GM21825 (cell line): Measurements from ENCODE around the gene CLDN1.

Source experiments
- ATAC-seq: cut with Tn5 transposase; IDR thresholded peaks from one replicate; pipeline ENCODE4 v1.9.1; 2021; ENCODE audit warnings: mild to moderate bottlenecking, moderate library complexity; ENCODE audit not compliant: unreplicated experiment

CLDN1 gene, protein sequence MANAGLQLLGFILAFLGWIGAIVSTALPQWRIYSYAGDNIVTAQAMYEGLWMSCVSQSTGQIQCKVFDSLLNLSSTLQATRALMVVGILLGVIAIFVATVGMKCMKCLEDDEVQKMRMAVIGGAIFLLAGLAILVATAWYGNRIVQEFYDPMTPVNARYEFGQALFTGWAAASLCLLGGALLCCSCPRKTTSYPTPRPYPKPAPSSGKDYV

GRCh38 chr3:190321789-190322603, at the start of gene CLDN1:
Gene CLDN1, minus strand, starts transcription at chr3:190322446. Its CDS starts 240 bp downstream, at chr3:190322206.
- ATAC-seq, result peak; percentile 93

DNA sequence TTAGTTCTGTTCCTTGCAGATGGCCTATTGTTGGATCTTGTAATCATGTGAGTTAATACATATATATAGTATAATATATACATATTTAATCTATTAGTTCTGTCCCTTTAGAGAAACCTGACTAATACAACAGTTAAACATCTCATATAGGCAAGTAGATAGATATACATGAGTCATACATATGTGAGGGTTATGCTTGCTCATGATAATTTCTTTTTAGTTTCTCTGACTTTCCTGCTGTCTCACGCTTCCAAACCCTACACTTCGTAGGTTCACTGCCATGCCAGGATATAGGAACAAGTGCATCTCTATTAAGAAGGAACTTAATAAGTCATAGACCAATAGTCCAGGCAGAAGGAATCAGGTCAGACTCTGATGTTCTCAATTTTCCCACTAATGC, 48.9 kb upstream of the CLDN1 start:
- ATAC-seq, result no peak

- no peak for ATAC-seq
Measured at GRCh38 chr3:190370369-190370768, 48.1 kb upstream of the CLDN1 start.

DNA sequence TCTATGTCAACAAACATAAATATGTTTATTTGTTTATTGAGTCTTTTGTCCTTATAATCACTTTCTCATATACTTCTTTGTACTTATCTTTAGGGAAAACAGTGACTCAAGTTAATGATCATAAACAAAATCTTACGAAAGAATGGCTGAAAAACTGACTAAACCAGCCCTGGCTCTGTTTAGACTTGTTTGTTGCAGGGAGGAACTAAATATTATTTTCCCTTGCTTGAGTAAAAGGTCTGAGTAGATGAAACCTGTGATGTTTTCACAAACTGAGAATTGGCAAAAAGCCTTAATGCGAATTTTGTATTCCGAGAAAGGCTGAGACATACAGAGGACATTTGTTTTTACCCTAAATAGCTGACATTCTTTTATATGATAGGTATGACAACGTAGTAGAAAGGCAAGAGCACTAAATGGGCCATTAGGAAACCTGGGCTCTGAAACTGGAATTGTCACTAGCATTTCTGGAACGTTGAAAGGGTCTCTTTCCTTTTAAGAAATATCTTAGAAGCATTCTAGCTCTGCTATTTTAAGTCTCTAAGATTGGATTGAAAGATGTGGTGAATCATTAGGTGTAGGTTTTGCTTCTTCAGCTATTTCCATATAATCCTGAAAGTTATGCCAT, 47.5 kb upstream of the CLDN1 start:
- no peak for ATAC-seq

- no peak for ATAC-seq
Measured at GRCh38 chr3:190368881-190369280, 46.6 kb upstream of the CLDN1 start.

DNA sequence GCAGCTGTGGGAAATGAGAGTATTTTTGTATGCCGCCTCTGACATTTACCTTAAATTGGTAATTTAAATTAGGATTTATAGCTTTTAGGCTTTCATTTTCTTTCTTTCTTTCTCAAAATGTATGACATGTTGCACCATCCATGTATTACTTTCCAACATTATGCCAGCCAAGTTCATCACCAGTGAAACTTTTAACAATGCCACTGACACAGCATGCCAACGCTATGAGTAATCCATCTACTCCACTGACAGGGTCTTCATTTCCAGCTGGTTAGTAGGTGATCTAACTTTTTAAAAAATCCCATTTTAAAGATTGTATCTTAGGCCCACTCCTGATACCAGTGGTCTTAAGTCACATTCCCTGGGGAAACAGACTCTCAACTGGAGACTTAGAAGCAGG, 43.9 kb upstream of the CLDN1 start:
- no peak for ATAC-seq

GRCh38 chr3:190362258-190362657, 40.0 kb upstream of the CLDN1 start:
- no peak for ATAC-seq

- no peak for ATAC-seq
Measured at GRCh38 chr3:190361791-190362190, 39.5 kb upstream of the CLDN1 start.

- ATAC-seq, result no peak
Measured at GRCh38 chr3:190360228-190360627, 38.0 kb upstream of the CLDN1 start.

GRCh38 chr3:190359813-190360212, 37.6 kb upstream of the CLDN1 start:
- no peak for ATAC-seq

DNA sequence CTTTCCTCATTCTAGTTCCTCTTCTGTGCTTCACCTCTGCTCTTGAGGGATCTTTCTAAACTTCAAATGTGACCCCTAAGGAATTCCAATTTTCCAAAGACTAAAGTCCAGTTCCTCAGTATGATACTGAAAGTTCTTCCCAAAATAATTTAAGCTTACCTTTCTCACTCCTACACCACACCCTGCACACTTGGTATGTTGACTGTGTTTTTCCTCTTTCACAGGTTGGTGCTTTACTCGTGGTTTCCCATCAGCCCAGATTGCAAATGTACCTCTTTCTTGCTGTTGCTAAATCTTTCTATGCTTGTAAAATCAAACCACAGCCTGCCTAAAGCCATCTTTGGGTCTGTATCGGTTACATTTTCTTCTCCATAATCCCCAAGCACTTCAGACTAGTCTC, 35.2 kb upstream of the CLDN1 start:
- no peak for ATAC-seq

GRCh38 chr3:190356246-190356645, 34.0 kb upstream of the CLDN1 start:
- ATAC-seq, result no peak

GRCh38 chr3:190352861-190353457, 30.7 kb upstream of the CLDN1 start:
- no peak for ATAC-seq

GRCh38 chr3:190346541-190346940, 24.3 kb upstream of the CLDN1 start:
- ATAC-seq, result no peak

DNA sequence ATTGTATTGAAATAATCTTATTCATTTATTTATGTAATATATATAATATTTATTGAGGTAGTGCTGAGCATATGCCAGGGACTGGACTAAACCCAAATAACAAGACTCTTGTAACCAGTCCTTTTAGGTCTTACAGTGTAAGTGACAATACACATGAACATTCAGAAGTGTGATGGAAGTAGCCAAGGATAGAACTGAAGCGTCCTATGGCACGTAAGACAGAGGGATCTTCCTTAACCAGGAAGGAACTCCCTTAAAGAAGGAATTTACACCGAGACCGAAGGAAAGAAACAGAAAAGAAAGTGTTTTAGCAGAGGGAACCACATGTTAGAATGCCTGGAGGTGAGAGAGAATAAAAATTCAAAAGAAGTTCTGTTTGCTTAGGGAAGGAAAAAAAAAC, 23.6 kb upstream of the CLDN1 start:
- no peak for ATAC-seq

- ATAC-seq, result no peak
Measured at GRCh38 chr3:190345027-190345821, 23.0 kb upstream of the CLDN1 start.

DNA sequence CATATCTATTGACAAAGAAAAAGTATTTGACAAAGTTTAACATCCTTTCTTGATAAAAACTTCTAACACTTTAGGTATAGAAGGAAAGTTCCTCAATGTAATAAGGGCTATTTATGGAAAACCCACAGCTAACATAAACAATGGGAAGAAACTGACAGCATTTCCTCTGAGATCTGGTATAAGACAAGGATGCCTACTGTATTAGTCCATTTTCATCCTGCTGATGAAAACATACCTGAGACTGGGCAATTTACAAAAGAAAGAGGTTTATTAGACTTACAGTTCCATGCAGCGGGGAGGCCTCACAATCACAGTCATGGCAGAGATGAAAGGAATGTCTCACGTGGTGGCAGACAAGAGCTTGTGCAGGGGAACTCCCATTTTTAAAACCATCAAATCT, 17.8 kb upstream of the CLDN1 start:
- ATAC-seq, result no peak

DNA sequence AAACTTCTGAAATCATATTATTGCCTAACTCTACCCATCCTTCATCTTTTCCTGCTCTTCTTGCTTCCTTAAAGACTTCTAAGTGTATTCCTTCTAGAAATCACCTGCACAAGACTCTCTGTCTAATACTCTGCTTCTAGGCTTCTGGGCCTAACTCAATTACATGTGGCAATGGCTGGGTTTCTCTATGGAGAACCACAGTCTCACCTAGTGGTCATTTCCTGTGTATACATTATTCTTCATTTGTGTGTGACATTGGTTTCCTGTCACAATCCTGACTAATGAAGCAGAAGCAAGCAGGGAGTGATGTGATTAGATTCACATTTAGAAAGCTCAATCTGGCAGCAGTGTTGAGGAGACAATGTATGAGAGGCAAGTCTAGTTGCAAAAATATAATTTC, 16.9 kb upstream of the CLDN1 start:
- ATAC-seq, result peak; percentile 77

DNA sequence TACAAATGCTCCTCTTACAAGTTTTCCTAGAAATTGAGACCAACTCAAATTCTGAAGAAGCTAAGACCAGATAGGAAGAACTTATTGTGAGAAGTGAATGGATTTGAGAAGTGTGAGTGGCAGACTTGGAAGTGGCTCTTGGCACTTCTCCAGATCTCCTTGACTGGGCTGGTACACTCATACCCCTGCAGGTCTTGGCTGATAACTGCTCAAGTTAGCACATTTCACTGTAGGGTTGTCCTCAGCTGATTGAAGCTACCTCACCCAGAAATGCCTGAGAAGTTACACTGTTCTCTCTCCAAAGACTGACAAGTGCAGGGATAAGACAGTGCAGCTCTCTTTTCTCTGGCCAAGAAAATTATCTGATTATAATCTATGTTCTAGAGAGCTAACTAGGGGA, 16.5 kb upstream of the CLDN1 start:
- ATAC-seq, result peak; percentile 15

GRCh38 chr3:190337301-190337700, 15.1 kb upstream of the CLDN1 start:
- no peak for ATAC-seq
